Measurements from ENCODE around the gene FFAR2.
A peak's percentile ranks its signal among the peaks of the same experiment; 100 is the strongest.

Gene FFAR2

DNA sequence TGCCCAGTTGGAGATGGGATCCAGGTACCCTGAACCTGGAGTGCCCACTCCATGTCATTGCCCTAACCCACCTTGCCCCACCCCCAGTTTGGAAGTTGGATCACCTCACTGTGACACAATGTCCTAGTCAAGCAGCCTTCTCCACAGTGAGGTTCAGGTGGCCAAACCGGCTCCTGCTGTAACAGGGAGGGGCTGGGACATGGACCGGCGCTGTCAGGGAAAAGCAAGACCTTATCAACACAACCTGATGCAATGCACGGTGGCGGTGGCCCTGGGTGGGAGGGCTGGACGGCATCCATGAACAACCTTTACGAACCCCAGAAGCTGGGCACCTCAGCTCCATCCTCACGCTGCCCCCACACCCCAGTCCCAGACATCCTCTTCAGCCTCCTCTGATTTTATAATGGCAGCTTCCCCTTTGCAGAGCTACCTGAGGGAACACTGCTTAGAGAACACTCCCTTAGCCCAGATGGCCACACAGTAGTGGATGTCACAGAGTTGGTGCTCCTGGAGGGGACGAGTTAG lies 43.8 kb downstream of the FFAR2 start:
- DNase-seq: no peak

- DNase-seq: no peak
Observed at GRCh38 chr19:35493971-35494370, 45.9 kb downstream of the FFAR2 start.

DNA sequence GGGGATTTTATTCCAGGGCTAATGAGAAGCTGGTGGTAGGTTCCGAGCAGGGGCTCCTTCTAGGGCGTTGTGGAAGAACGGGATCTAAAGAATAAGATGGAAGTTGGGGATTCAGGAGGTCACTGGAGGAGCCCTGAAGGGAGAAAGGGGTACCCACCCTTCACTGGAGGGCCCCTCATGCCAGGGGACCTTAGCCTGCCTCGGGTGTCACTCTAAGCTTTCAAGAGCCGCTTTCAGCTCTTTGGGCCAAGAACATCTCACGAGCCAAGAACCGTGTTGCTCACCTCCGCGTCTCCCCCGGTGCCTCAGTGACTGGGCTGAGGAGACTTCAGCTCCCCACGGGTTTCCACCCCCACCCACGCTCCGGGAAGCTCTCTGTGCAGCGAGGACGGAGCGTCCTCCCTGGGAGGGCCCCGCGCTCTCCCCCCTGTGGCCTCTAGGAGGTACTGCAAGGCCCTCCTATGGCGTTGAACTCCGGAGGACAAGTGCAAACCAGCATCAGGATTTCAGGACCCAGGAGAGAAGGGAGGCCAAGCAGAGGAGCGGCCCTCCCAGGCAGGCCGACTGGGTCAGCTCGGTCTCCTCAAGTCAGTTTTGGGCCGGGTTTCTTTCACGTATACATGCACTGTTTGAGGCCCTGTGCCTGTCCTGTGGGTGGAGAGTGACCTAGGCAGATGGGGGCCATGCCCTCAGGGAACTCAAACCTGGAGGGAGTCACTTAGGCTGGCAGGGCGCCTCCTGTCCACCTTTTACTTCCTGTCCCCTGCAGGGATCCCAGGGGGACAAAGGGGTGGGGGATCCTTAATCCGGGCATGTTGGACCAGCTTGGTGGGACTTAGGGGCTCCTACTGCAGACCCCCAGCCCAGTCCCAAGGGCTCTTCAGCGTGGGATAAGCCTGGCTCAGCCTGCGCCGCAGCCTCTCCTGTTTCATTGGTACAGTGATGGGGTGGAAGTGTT lies 47.3 kb downstream of the FFAR2 start:
- peak; percentile 8 for DNase-seq

DNA sequence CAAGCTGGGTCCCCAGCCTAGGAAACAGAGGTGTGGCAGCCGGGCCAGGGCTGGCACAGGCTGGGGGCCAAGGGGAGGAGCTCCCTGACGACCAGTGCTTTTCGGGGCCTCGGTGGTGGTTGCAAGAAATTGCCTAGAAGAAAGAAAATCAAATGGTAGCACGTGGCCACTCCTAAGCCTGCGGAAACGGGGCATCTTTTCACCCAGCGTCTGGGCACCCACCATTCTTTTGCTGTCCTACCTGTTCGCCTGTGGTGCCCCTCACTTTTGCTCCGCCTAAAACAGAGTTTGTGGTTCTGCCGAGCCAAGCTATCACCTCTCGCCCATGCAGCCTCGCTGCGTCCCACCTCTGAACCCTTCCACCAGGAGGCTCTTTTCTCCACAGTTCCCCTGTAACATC lies 49.3 kb downstream of the FFAR2 start:
- DNase-seq: no peak

DNA sequence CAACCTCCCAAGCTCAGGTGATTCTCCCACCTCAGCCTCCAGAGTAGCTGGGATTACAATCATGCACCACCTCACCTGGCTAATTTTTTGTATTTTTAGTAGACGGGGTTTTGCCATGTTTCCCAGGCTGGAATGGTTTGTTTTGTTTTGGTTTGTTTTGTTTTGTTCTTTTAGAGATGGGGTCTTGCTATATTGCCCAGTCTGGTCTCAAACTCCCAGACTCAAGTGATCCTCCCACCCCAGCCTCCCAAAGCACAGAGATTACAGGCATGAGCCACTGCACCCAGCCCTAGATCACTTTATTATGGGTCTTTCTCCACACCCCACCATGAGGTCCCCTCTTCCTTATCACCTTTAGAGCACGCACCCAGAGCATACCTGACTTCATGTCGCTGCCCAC lies 50.2 kb downstream of the FFAR2 start:
- DNase-seq: no peak

- DNase-seq: no peak
Observed at GRCh38 chr19:35498984-35499527, 51.0 kb downstream of the FFAR2 start.

GRCh38 chr19:35500611-35501010 lies 52.6 kb downstream of the FFAR2 start:
- DNase-seq: no peak
